ENCODE measurements around the gene SLC17A3.

DNA sequence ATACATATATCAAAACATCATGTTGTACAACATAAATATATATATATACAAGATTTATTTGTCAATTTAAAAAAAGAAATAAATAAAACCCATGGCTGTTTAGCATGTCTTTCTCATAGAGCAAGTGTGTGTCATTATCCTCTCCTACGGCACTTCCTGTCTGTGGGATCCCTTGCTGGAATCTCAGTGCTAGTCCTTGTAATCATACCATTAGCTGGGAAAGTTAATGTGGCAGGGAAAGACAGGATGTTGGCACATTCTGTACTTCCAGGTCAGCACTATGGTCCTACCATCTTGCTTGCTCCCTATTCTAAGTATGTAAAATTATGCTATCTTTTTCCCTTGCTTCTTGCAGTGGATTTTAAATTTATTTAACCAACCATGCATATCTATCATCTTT lies 9.5 kb upstream of the SLC17A3 start:
- TF ChIP-seq, protein P1, sequence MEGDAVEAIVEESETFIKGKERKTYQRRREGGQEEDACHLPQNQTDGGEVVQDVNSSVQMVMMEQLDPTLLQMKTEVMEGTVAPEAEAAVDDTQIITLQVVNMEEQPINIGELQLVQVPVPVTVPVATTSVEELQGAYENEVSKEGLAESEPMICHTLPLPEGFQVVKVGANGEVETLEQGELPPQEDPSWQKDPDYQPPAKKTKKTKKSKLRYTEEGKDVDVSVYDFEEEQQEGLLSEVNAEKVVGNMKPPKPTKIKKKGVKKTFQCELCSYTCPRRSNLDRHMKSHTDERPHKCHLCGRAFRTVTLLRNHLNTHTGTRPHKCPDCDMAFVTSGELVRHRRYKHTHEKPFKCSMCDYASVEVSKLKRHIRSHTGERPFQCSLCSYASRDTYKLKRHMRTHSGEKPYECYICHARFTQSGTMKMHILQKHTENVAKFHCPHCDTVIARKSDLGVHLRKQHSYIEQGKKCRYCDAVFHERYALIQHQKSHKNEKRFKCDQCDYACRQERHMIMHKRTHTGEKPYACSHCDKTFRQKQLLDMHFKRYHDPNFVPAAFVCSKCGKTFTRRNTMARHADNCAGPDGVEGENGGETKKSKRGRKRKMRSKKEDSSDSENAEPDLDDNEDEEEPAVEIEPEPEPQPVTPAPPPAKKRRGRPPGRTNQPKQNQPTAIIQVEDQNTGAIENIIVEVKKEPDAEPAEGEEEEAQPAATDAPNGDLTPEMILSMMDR (IDR thresholded peaks at IDR 0.05; ENCODE audit: borderline replicate concordance, extremely low read depth, low read length, poor library complexity, severe bottlenecking) = no peak
- no peak for TF ChIP-seq EZH2 (IDR thresholded peaks at IDR 0.05; ENCODE audit: borderline replicate concordance, low read depth, low read length, severe bottlenecking)
